Right kidney (tissue), 1 donor: ENCODE measurements around the gene RELT.

Source experiments
- DNase-seq: peaks from one replicate; pipeline ENCODE4 v3.0.0-alpha.2; 2016

Gene RELT

DNA sequence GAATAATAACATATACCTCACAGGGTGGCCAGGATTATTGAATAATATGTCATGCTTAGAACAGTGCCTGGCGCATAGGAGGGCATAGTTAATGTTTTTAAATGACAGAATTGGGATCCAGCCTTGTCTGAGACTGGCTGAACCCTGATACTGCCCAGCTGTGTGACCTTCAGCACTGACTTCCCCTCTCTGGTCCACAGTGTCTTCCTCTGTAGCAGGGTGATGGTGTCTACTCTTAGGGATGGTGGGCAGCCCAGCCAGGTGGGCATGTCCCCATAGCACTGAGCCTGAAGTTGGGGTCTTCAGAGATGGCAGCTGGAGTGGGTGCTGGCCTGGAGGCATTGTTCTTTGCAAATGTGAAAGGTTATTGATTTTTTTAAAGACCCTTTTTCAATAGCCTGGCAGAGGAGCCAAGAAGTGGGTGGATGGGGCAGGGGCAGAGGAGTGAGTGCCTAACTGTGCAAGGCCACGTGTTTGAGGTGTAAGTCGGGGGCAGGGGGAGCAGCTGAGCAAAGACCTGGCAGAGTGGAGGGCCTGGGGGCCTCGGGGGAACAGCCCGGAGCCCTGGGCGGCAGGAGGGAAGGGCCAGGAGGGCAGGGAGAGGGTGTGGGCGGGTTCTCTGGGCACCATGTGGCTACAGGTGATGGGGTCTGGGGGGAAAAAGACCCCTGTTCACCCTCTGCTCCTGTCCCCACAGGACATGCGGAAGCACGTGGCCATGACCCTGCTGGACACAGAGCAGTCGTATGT is 29.8 kb upstream of the RELT start:
- no peak for DNase-seq

DNA sequence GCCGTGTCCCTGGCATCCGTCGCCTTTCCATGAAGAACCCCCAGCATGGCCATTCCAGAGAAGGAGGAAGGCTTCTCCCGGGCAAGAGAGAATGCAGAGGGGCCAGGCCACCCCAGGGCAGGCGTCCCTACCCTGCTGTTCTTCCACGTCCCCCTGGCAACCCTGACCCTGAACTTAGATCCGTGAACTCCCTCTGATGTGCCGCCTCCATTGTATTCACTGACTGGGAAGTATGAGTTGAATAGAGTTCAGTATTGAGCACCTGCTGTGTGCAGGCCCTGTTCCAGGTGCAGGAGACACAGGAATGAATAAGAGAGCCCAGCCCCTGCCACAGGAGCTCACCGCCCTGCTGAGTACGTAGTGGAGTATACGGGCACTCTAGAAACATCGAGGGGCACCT is 29.1 kb upstream of the RELT start:
- DNase-seq, result no peak

GRCh38 chr11:73348838-73349237 is 27.4 kb upstream of the RELT start:
- DNase-seq, result no peak

- no peak for DNase-seq
Measured at GRCh38 chr11:73349633-73350032, 26.6 kb upstream of the RELT start.

DNA sequence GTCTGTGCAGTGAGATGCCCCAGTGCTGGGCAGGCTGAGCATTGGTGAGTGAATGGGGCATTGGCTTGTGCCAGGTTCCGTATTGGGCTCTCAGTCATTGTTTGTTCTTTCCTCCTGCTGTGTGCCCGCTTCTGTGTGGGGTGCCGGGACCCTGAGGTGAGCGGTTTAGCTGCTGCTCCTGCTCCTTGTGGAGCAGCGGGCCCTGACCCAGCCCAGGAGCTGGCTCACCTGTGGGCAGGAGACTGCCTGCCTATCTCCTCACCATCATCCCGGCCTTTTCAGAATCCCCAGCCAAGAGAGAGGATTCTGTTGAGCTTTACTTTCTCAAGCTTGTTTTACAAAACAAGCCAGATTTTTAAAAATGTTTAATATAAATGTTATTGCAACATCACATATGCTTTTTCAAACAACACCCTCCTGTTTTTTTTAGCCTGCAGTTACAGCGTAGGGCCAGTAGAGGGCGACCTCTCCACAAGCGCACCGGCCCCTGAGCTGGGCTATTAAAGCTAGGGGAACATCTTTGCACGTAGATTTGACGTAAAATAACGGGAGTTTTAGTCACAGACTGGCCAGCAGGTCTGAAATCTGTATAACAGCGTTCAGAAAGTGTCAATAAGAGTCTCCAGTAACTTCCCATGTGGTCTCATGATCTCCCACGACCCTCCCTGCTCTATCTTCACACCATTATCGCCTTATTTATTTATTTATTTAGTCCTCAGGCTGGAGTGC is 25.1 kb upstream of the RELT start:
- DNase-seq, result peak; percentile 58

DNA sequence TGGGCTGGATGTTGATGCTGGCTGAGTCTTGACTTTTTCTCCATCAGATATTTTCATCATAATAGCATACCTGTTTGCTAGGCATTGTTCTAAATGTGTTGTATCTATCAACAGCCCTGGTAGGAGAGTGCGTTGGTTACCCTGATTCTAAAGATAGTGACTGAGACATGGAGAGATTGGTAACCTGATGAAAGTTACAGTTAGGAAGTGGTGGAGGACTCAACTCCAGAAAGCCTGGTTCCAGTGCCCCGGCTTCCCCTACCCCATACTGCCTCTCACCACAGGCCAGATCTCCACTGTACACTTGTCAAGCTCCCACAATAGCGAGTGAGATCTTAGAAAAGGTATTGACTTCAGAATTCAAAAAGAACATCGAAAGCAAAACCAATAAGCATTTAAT is 22.8 kb upstream of the RELT start:
- no peak for DNase-seq

DNA sequence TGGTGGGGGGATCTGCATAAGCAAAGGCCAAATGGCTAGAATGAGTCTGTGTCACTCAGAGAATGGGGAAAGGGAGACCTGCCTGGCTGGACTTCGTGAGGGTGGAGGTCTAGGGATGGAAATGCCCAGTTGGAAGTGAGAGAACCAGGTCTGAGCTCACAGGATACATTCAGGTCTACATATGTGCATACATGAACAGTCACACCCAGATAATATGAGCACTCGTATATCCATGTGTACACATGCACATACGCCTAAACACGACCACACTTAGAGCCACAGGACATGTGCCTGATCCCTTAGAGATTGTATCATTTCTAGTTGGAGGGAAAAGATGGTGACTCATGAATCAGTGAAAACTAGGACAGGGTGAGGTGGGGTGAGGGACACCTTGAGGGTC is 21.1 kb upstream of the RELT start:
- DNase-seq, result no peak

DNA sequence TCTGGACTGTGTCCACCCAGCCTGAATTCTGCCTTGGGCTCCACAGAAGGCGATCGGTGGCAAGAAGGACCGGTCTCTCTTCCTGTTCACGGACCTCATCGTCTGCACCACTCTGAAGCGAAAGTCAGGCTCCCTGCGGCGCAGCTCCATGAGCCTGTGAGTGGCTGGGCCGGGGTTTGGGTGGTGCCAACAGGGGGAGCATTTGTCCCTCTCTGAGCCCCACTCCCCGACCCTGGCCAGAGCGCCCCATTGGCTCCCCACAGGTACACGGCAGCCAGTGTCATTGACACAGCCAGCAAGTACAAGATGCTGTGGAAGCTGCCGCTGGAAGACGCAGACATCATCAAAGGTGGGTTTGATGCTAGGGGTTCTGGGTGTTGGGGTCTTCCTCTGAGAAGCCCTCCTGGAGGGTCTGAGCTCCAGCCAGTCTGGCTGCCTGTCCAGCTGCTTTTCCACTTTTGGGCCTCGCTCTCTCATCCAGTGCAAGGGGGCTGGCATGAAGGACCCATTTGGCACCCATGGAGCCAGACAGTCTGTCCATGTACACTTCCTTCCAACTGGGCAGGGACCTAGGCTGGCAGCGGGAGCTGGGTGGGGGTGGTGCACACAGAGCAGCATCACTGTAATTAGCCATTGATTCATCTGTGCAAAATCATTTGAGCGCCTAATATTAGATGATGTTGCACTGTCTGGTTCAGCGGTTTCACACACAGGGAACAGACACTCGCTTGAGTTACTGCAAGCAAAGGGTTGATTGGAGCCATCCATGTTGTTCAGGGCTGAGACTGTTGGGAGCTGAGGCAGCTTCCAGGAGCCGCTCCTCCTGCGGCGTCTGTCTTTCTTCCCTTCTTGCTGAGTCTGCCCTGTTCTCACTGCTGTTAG is 19.0 kb upstream of the RELT start:
- no peak for DNase-seq

- no peak for DNase-seq
Measured at GRCh38 chr11:73358071-73358470, 18.1 kb upstream of the RELT start.

DNA sequence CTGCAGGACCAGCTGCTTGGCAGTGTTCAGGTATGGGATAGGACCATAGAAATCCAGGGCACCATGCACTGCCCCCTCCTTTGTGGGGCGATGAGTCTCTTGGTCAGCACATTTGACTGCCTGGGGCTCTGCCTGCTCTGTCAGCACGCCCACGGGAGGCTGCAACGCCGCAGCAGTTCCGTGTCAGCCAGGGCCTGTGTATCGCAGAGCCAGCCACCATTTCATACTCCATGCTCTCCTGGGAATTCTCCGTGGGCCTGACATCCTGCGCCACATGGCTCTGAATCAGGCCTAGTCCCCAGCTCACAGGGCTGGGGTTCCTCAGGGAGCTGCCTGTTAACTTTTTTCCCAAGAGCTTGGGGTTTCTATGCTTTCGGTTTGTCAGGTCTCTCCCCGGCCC is 16.9 kb upstream of the RELT start:
- DNase-seq, result no peak

DNA sequence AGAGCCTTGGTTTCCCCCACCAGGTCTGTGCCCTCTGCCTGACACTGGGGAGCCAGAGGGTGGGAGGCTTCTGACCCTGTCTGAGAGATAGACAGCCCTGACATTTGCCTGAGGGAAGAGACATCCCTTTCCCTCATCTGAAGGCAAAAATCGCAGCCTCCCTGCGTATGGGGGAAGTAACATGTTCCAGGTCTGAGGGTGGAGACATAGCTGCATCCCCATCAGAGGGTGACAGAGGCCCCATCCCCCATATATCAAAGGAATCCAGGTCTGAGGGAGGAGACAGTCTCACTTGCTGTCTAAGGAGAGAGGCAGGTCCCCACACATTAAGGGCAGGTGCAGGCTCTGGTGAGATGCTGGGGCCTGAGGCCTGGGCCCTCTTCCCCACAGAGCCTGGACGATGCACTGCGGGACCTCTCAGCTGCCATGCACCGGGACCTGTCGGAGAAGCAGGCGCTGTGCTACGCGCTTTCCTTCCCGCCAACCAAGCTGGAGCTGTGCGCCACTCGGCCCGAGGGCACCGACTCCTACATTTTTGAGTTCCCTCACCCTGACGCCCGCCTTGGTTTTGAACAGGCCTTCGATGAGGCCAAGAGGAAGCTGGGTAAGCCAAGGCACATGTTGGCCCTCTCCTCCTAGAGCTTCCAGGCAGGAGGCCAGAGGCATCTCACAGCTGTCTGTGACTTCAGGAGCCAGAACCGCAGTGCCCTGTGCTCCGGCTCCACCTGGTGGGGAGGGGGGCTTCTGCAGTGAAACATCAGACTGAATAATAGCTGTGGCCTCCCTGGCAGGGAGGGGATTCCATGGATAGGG is 16.1 kb upstream of the RELT start:
- DNase-seq, result no peak

DNA sequence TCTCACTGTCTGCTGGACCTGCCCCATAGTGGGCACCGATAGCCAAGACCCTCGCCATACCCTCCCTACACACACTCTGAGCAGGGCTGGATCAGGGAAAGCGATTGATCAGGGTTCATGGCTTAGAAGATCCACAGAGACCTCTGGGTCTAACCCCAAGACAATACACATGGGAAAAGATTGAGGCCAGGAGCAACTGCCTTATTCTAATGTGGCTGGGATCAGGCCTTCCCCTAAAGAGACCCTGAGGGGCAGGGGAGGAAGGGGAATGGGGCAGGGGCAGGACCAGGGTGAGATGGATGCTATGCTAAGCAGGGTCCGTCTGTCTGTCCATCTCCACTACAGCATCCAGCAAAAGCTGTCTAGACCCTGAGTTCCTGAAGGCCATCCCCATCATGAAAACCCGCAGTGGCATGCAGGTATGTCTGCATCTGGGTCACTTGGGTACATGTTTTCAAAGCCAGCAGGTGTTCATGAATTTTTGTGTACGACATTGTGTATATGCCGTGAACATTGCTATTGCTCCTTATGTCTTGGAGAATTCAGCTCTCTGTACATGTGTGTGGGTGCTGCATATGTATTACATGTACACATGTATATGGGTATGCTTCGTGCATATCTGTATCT is 15.3 kb upstream of the RELT start:
- DNase-seq, result no peak

GRCh38 chr11:73361953-73362776 is 14.0 kb upstream of the RELT start:
- no peak for DNase-seq

GRCh38 chr11:73363147-73363546 is 13.1 kb upstream of the RELT start:
- DNase-seq, result no peak

DNA sequence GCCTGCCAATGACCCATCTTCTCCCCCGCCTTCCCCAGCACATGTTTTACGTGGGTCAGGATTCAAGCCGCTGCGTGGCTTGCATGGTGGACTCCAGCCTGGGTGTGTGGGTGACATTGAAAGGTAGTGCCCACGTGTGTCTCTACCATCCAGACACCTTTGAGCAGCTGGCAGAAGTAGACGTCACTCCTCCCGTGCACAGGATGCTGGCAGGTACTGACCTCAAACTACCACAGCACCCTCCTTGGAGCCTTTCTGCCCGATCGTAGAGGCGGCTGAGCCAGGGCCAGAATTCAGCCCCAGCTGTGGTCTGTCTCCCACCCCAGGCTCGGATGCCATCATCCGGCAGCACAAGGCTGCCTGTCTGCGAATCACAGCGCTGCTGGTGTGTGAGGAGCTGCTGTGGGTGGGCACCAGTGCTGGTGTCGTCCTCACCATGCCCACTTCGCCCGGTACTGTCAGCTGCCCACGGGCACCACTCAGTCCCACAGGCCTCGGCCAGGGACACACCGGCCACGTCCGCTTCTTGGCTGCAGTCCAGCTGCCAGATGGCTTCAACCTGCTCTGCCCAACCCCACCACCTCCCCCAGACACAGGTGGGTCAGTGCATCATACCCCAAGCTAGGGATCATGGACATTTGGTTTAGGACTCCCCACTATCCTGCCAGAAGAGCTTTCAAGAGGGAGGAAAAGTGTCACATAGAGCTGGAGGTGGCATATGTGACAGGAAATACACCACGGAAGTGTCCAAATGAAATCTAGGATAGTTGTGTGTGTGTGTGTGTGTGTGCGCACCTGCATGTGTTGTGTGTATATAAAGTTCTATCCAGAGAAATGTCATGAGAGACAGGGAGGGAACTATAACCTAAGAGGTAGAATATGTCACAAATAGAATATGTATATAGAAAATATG is 10.6 kb upstream of the RELT start:
- no peak for DNase-seq

DNA sequence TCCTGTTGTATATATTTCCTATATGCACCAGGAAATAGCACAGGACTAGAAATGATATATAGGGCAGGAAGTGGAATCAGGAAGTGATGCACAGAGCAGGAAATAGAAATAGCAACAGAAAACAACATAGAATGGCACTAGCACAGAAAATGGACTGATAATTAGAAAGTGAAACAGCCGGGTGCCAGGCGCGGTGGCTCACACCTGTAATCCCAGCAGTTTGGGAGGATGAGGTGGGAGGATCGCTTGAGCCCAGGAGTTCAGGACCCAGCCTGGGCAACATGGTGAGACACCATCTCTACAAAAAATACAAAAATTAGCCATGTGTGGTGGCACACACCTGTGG is 10.0 kb upstream of the RELT start:
- DNase-seq, result no peak

GRCh38 chr11:73366953-73367352 is 9.2 kb upstream of the RELT start:
- no peak for DNase-seq

- DNase-seq, result no peak
Measured at GRCh38 chr11:73367482-73368024, 8.6 kb upstream of the RELT start.

DNA sequence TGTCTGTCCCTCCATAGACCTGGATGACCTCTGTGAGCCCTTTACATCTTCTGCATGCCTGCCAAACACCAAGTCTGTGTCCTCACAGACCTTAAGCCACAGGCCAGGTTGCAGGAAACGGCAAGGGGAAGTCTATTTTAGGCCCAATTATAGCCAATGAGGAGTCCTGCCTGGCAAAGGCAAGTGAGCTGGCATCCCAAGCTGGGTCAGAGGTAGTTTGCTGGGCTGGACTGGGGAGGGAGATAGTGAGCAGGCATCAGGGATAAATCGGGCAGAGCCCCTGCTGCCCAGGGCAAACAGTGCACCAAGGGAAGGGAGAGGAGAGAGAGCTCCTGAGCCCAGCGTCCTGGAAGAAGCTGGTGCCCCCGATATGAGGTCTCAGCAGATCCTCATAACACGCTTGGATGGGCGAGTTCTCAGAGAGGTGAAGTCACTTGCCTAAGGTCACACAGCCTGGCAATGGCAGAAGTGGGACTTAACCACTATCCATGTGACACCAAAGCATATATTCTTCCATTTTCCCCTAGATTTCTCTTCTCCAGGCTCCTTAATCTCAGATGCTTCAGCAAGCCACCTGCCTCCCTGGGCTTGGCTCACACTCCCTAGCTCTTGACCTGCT is 3.7 kb upstream of the RELT start:
- no peak for DNase-seq
